HCT116 (cell line): Measurements from ENCODE around the gene HPX. TPM values are rescaled to one million over a fixed set of nuclear protein-coding genes. Genes with fewer than 3 reads are reported as not detected.

Source experiments
- ATAC-seq: fragments of 200-7000 bp; cut with Tn5 transposase; 2 replicates; pipeline ENCODE4 v1.9.1; 2020; ENCODE audit warnings: mild to moderate bottlenecking, moderate library complexity
- BruUV-seq: library from RNA; stranded (reverse); fragments of 400-500 nt; replicated peaks from 2 replicates; lab custom pipeline; 2021; lab: Mats Ljungman, UMichigan
- CTCF ChIA-PET: fragments of 300-600 bp; sonication (Branson Sonifier 250); formaldehyde crosslinking; loops from one replicate; lab custom pipeline; 2021; ENCODE audit warnings: antibody characterized with exemption; lab: Charles Lee
- POLR2A ChIA-PET: fragments of 300-600, 350-600 bp; sonication (Branson Sonifier 250); formaldehyde crosslinking; loops from one replicate; lab custom pipeline; 2021; ENCODE audit warnings: antibody characterized with exemption; lab: Charles Lee
- RAD21 ChIA-PET, 2 experiments: fragments of 300-600 bp; sonication (Branson Sonifier 250); formaldehyde crosslinking; loops; one replicate each; lab custom pipeline; 2023; ENCODE audit warnings: low total read pairs in 2 of 2; ENCODE audit not compliant: uncharacterized antibody in 2 of 2, unreplicated experiment in 2 of 2, low non-redundant PET in 1 of 2; lab: Charles Lee
- DNase-seq: peaks from one replicate; pipeline ENCODE4 v3.0.0-alpha.2; 2010; ENCODE audit warnings: low read depth, low spot score
- H2AFZ ChIP-seq: fragments of 200-600 bp; shearing (Covaris generic), sonication (generic); 2 replicates; pipeline ENCODE4 v1.6.1; 2017; ENCODE audit warnings: low read depth, mixed run types, mixed read lengths, antibody characterized with exemption, low read length; ENCODE audit not compliant: poor library complexity, severe bottlenecking
- H3K27ac ChIP-seq: 2 replicates; pipeline ENCODE4 v1.5.1; 2012; ENCODE audit warnings: low read depth, low read length
- H3K27me3 ChIP-seq: fragments of 200-600 bp; sonication (generic); 2 replicates; pipeline ENCODE4 v1.6.1; 2016; ENCODE audit warnings: mixed run types, low read length, mixed read lengths; ENCODE audit not compliant: insufficient read depth
- H3K36me3 ChIP-seq, 2 experiments: fragments of 200-500 bp in 1 of 2; fragments of 200-600 bp in 1 of 2; sonication (Bioruptor generic) in 1 of 2; sonication (generic) in 1 of 2; 2 replicates each; pipeline versions ENCODE4 v1.5.1 to v1.6.1; 2014 to 2016; ENCODE audit warnings: low read length in 2 of 2, inconsistent platforms in 1 of 2, mixed read lengths in 1 of 2, mixed run types in 1 of 2; ENCODE audit not compliant: insufficient read depth in 2 of 2, control insufficient read depth in 1 of 2
- H3K4me1 ChIP-seq, 2 experiments: fragments of 200-600 bp in 1 of 2; sonication (generic) in 1 of 2; 2 replicates each; pipeline versions ENCODE4 v1.5.1 to v1.6.1; 2012 to 2017; ENCODE audit warnings: low read length in 2 of 2, inconsistent platforms in 1 of 2, mild to moderate bottlenecking in 1 of 2, mixed read lengths in 1 of 2, mixed run types in 1 of 2, moderate library complexity in 1 of 2; ENCODE audit not compliant: insufficient read depth in 2 of 2, control insufficient read depth in 1 of 2
- H3K4me2 ChIP-seq: fragments of 200-600 bp; sonication (generic); 2 replicates; pipeline ENCODE4 v1.6.1; 2017; ENCODE audit warnings: mixed run types, low read length, mixed read lengths
- H3K4me3 ChIP-seq, 2 experiments: fragments of 200-600 bp in 1 of 2; sonication (generic) in 1 of 2; replicated peaks in 1 of 2; 2 replicates each; pipeline ENCODE4 v1.5.1; 2011 to 2016; ENCODE audit warnings: low read length in 2 of 2, control low read depth in 1 of 2, low read depth in 1 of 2, mild to moderate bottlenecking in 1 of 2, mixed read lengths in 1 of 2, mixed run types in 1 of 2
- H3K79me2 ChIP-seq: fragments of 200-600 bp; sonication (generic); 2 replicates; pipeline ENCODE4 v1.6.1; 2017; ENCODE audit warnings: mild to moderate bottlenecking, mixed run types, low read length, moderate library complexity, mixed read lengths; ENCODE audit not compliant: insufficient read depth
- H3K9ac ChIP-seq: fragments of 200-600 bp; sonication (generic); 2 replicates; pipeline ENCODE4 v1.6.1; 2016; ENCODE audit warnings: low read length, mixed read lengths
- H3K9me2 ChIP-seq: fragments of 200-600 bp; sonication (generic), shearing (Covaris generic); 2 replicates; pipeline ENCODE4 v1.6.1; 2017; ENCODE audit warnings: mixed run types, mild to moderate bottlenecking, moderate library complexity; ENCODE audit not compliant: insufficient read depth
- H3K9me3 ChIP-seq, 2 experiments: fragments of 200-500 bp in 1 of 2; fragments of 200-600 bp in 1 of 2; sonication (Bioruptor generic) in 1 of 2; sonication (generic) in 1 of 2; 2 replicates each; pipeline ENCODE4 v1.6.1; 2014 to 2017; ENCODE audit warnings: low read length in 2 of 2, mixed read lengths in 2 of 2, inconsistent platforms in 1 of 2, low read depth in 1 of 2, mild to moderate bottlenecking in 1 of 2, mixed run types in 1 of 2, moderate library complexity in 1 of 2; ENCODE audit not compliant: control insufficient read depth in 1 of 2, insufficient read depth in 1 of 2
- H4K20me1 ChIP-seq: fragments of 200-600 bp; sonication (generic), shearing (Covaris generic); 2 replicates; pipeline ENCODE4 v1.6.1; 2017; ENCODE audit warnings: mixed run types, mild to moderate bottlenecking, moderate library complexity; ENCODE audit not compliant: insufficient read depth
- EGR1 ChIP-seq: IDR thresholded peaks from 2 replicates; pipeline ENCODE4 v1.6.1; 2012; ENCODE audit warnings: low read depth
- ELF1 ChIP-seq: IDR thresholded peaks from 2 replicates; pipeline ENCODE4 v1.6.1; 2012; ENCODE audit warnings: low read depth, borderline replicate concordance
- EZH2phosphoT487 ChIP-seq: fragments of 200-600 bp; IDR thresholded peaks from 2 replicates; pipeline ENCODE4 v1.6.1; 2018; ENCODE audit warnings: antibody characterized with exemption, borderline replicate concordance
- FOSL1 ChIP-seq: IDR thresholded peaks from 2 replicates; pipeline ENCODE4 v1.6.1; 2012; ENCODE audit warnings: low read depth
- POLR2AphosphoS5 ChIP-seq: IDR thresholded peaks from 2 replicates; pipeline ENCODE4 v1.6.1; 2011; ENCODE audit warnings: mild to moderate bottlenecking, low read depth, low read length, moderate library complexity
- YY1 ChIP-seq: IDR thresholded peaks from 2 replicates; pipeline ENCODE4 v1.6.1; 2011; ENCODE audit warnings: low read length, low read depth, moderate library complexity, mild to moderate bottlenecking; ENCODE audit not compliant: insufficient replicate concordance; ENCODE audit errors: extremely low read depth
- ZNF274 ChIP-seq: fragments of 200-500 bp; sonication (Bioruptor generic); IDR thresholded peaks from 2 replicates; pipeline ENCODE4 v1.6.1; 2014; ENCODE audit warnings: mild to moderate bottlenecking, low read depth, low read length, inconsistent platforms
- intact Hi-C: fragments of 100-400 bp; cut with micrococcal nuclease; formaldehyde crosslinking; loops from 2 replicates; pipeline ENCODE4 v1.10.0; 2022
- total RNA-seq: library from RNA; stranded (reverse); gene quantifications from one replicate; pipeline ENCODE4 v1.2.1, GENCODE V29; 2021; ENCODE audit not compliant: unreplicated experiment
- TF ChIP-seq, protein P1 (sequence below): IDR thresholded peaks from 2 replicates; pipeline ENCODE4 v1.6.1; 2012
- TF ChIP-seq, protein P2 (sequence below): IDR thresholded peaks from 2 replicates; pipeline ENCODE4 v1.6.1; 2012; ENCODE audit warnings: low read depth
- TF ChIP-seq, protein P3 (sequence below), 3 experiments: fragments of 200-600 bp in 1 of 3; sonication (generic) in 1 of 3; IDR thresholded peaks in 2 of 3; conservative IDR thresholded peaks in 1 of 3; 2 replicates each; pipeline ENCODE4 v1.5.1; 2012 to 2017; ENCODE audit warnings: low read depth in 2 of 3, low read length in 2 of 3, antibody characterized with exemption in 1 of 3, borderline replicate concordance in 1 of 3, control low read depth in 1 of 3, mild to moderate bottlenecking in 1 of 3, mixed read lengths in 1 of 3, mixed run types in 1 of 3, moderate library complexity in 1 of 3; ENCODE audit not compliant: insufficient read depth in 1 of 3

The HPX gene
- total RNA-seq, 1 experiment from 2014 or later: 4.6 TPM

DNA sequence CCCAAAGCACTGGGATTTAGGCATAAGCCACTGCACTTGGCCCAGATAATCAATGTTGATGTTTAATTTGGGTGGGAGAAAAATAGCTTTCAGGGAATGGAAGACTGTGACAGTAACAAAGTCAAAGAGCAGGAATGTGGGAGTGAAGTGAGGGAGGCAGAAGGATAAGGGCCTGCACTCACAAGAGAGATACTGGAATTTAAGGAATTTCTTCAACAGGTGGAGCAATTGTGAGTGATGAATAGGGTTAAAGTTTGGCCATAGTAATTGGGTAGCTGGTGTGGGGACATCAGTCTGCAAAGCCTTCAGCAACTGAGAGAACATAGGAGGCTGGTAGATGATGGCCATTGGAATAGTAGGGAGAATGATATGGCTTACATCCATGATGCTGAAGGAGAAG, 13.3 kb downstream of the HPX start:
- RAD21 ChIA-PET: no interaction called here

More for the DNA sequence above, 13.3 kb downstream of the HPX start:
- POLR2A ChIA-PET: no interaction called here
- BruUV-seq: no TSS peak
- DNase-seq (no peak), ATAC-seq (no peak)
- H3K4me2 ChIP-seq: no peak overlapping the region
- no peaks in the 10 kb centered on the region for H3K9me3 ChIP-seq
- TF ChIP-seq EGR1 (no peak), ZNF274 (no peak), ELF1 (no peak), FOSL1 (no peak), POLR2AphosphoS5 (no peak), EZH2phosphoT487 (no peak), YY1 (no peak)
- TF ChIP-seq, protein P1, sequence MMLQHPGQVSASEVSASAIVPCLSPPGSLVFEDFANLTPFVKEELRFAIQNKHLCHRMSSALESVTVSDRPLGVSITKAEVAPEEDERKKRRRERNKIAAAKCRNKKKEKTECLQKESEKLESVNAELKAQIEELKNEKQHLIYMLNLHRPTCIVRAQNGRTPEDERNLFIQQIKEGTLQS: no peak
- TF ChIP-seq, protein P2, sequence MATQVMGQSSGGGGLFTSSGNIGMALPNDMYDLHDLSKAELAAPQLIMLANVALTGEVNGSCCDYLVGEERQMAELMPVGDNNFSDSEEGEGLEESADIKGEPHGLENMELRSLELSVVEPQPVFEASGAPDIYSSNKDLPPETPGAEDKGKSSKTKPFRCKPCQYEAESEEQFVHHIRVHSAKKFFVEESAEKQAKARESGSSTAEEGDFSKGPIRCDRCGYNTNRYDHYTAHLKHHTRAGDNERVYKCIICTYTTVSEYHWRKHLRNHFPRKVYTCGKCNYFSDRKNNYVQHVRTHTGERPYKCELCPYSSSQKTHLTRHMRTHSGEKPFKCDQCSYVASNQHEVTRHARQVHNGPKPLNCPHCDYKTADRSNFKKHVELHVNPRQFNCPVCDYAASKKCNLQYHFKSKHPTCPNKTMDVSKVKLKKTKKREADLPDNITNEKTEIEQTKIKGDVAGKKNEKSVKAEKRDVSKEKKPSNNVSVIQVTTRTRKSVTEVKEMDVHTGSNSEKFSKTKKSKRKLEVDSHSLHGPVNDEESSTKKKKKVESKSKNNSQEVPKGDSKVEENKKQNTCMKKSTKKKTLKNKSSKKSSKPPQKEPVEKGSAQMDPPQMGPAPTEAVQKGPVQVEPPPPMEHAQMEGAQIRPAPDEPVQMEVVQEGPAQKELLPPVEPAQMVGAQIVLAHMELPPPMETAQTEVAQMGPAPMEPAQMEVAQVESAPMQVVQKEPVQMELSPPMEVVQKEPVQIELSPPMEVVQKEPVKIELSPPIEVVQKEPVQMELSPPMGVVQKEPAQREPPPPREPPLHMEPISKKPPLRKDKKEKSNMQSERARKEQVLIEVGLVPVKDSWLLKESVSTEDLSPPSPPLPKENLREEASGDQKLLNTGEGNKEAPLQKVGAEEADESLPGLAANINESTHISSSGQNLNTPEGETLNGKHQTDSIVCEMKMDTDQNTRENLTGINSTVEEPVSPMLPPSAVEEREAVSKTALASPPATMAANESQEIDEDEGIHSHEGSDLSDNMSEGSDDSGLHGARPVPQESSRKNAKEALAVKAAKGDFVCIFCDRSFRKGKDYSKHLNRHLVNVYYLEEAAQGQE: no peak
- TF ChIP-seq, protein P3, sequence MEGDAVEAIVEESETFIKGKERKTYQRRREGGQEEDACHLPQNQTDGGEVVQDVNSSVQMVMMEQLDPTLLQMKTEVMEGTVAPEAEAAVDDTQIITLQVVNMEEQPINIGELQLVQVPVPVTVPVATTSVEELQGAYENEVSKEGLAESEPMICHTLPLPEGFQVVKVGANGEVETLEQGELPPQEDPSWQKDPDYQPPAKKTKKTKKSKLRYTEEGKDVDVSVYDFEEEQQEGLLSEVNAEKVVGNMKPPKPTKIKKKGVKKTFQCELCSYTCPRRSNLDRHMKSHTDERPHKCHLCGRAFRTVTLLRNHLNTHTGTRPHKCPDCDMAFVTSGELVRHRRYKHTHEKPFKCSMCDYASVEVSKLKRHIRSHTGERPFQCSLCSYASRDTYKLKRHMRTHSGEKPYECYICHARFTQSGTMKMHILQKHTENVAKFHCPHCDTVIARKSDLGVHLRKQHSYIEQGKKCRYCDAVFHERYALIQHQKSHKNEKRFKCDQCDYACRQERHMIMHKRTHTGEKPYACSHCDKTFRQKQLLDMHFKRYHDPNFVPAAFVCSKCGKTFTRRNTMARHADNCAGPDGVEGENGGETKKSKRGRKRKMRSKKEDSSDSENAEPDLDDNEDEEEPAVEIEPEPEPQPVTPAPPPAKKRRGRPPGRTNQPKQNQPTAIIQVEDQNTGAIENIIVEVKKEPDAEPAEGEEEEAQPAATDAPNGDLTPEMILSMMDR (IDR thresholded peaks at IDR 0.05 in 2 of 3, conservative IDR thresholded peaks at IDR 0.05 in 1 of 3; ENCODE audit: borderline replicate concordance in 1 of 3, insufficient read depth in 1 of 3, low read depth in 2 of 3, low read length in 2 of 3): no peak
- CTCF ChIA-PET: no interaction called here
- no peaks in the 10 kb centered on the region for H3K79me2 ChIP-seq
- no peaks in the 10 kb centered on the region for H3K9me2 ChIP-seq
- no peaks in the 10 kb centered on the region for H3K36me3 ChIP-seq
- no peak overlapping the region for H3K27ac ChIP-seq
- H3K4me3 ChIP-seq: no peak overlapping the region
- H2AFZ ChIP-seq: no peak overlapping the region
- H4K20me1 ChIP-seq: no peaks in the 10 kb centered on the region
- intact Hi-C loops: no loop called here
- H3K9ac ChIP-seq: no peak overlapping the region
- peaks cover 12% of the 10 kb centered on the region for H3K27me3 ChIP-seq
- H3K4me1 ChIP-seq: peaks cover 11 to 14% of the 10 kb centered on the region in 2 experiments
